AG09309 (cell line): ENCODE measurements around the gene CSTPP1.

ENCODE experiments used
- DNase-seq: peaks from one replicate; pipeline ENCODE4 v3.0.0-alpha.2; 2010; ENCODE audit warnings: low read depth
- H3K4me3 ChIP-seq: 2 replicates; pipeline ENCODE4 v1.5.1; 2011; ENCODE audit warnings: mild to moderate bottlenecking, low read depth, low read length, moderate library complexity; ENCODE audit not compliant: control insufficient read depth
- CTCF ChIP-seq: IDR thresholded peaks from 2 replicates; pipeline ENCODE4 v1.5.1; 2011; ENCODE audit warnings: mild to moderate bottlenecking, low read depth, low read length, inconsistent platforms; ENCODE audit not compliant: insufficient read depth, control insufficient read depth; ENCODE audit errors: missing control alignments

CSTPP1 gene

GRCh38 chr11:46977038-46977813 lies 40.7 kb downstream of the CSTPP1 start:
- no peak for TF ChIP-seq CTCF
- no peak overlapping the region for H3K4me3 ChIP-seq
- DNase-seq, result no peak

- no peak overlapping the region for H3K4me3 ChIP-seq
- no peak for TF ChIP-seq CTCF
- no peak for DNase-seq
Observed at GRCh38 chr11:46978005-46978491, 41.5 kb downstream of the CSTPP1 start.

DNA sequence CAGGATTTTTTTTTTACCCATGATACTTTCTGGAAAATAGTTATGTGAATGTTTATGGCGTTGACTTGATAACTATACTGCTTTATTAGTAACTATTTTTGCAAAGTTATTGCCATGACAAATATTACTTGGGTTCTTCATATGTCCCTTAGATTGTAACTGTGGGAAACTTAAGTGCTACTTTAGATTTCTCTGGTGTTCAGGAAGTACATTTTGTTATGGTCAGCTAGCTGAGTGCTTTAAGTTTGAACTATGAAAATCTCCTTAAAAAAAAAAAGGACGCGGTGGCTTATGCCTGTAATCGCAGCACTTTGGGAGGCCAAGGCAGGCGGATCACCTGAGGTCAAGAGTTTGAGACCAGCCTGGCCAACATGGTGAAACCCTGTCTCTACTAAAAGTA lies 42.8 kb downstream of the CSTPP1 start:
- no peak for DNase-seq
- H3K4me3 ChIP-seq, result no peak overlapping the region
- no peak for TF ChIP-seq CTCF

- H3K4me3 ChIP-seq, result no peak overlapping the region
- TF ChIP-seq CTCF, result no peak
- no peak for DNase-seq
Observed at GRCh38 chr11:46981436-46981835, 44.9 kb downstream of the CSTPP1 start.

DNA sequence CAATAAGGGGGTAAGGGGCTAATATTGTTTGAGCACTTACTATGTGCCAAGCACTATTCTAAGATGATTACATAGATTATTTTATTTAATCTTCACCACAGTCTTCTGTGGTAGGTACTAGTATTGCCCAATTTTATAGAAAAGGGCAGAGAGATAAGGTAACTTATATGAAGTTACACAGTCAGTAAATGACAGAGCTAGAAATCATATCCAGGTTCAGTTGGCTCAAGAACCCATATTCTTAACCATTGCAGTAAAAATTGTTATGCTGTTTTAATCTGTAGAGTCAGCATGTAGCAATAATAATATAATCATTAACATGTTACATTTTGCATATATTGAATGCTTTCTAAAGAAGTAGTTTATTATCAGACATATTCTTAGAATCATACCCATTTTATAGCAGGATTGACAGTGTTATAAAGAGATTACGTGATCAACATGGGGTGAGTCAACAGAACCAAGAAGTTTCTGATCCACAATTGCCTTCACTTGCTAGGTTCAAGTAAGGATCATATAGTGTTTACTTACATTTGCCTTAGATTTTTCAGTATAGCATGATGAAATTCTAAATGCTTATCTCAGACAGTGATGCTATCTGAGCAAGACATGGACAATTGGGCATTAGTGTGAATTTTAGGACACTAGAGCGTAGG lies 46.4 kb downstream of the CSTPP1 start:
- no peak overlapping the region for H3K4me3 ChIP-seq
- no peak for DNase-seq
- no peak for TF ChIP-seq CTCF

- no peak for DNase-seq
- H3K4me3 ChIP-seq, result no peak overlapping the region
- TF ChIP-seq CTCF, result no peak
Observed at GRCh38 chr11:46983598-46983997, 47.0 kb downstream of the CSTPP1 start.

- no peak overlapping the region for H3K4me3 ChIP-seq
- no peak for TF ChIP-seq CTCF
- DNase-seq, result no peak
Observed at GRCh38 chr11:46984548-46984947, 48.0 kb downstream of the CSTPP1 start.
